Ishikawa (cell line): ENCODE results near the gene AP5Z1.

ENCODE experiments used
- CEBPB ChIP-seq: IDR thresholded peaks from 2 replicates; pipeline ENCODE4 v1.6.1; 2012
- CREB1 ChIP-seq: IDR thresholded peaks from 2 replicates; pipeline ENCODE4 v1.6.1; 2012; ENCODE audit warnings: low read depth
- EP300 ChIP-seq: IDR thresholded peaks from 2 replicates; pipeline ENCODE4 v1.6.1; 2012; ENCODE audit warnings: borderline replicate concordance
- FOXM1 ChIP-seq: IDR thresholded peaks from 2 replicates; pipeline ENCODE4 v1.6.1; 2012; ENCODE audit warnings: low read depth, borderline replicate concordance
- NFIC ChIP-seq: IDR thresholded peaks from 2 replicates; pipeline ENCODE4 v1.6.1; 2012
- RAD21 ChIP-seq: IDR thresholded peaks from 2 replicates; pipeline ENCODE4 v1.6.1; 2012; ENCODE audit warnings: low read depth
- REST ChIP-seq: IDR thresholded peaks from 2 replicates; pipeline ENCODE4 v1.6.1; 2012; ENCODE audit warnings: low read depth, mild to moderate bottlenecking
- TAF1 ChIP-seq: IDR thresholded peaks from 2 replicates; pipeline ENCODE4 v1.6.1; 2012; ENCODE audit warnings: low read depth, mild to moderate bottlenecking
- YY1 ChIP-seq: IDR thresholded peaks from 2 replicates; pipeline ENCODE4 v1.6.1; 2012; ENCODE audit warnings: low read depth
- ZBTB7A ChIP-seq: IDR thresholded peaks from 2 replicates; pipeline ENCODE4 v1.6.1; 2012; ENCODE audit warnings: low read depth

GRCh38 chr7:4800487-4800886 lies 25.1 kb downstream of the AP5Z1 start:
- TF ChIP-seq RAD21: no peak
- TF ChIP-seq REST: no peak
- TF ChIP-seq EP300: no peak
- TF ChIP-seq TAF1: no peak
- TF ChIP-seq CREB1: no peak
- no peak for TF ChIP-seq YY1
- TF ChIP-seq CEBPB: no peak
- no peak for TF ChIP-seq NFIC
- no peak for TF ChIP-seq FOXM1
- no peak for TF ChIP-seq ZBTB7A
